GM21619 (cell line): ENCODE data around the gene CD3G.

Source experiments
- ATAC-seq: cut with Tn5 transposase; IDR thresholded peaks from one replicate; pipeline ENCODE4 v1.9.1; 2021; ENCODE audit not compliant: unreplicated experiment

CD3G gene

GRCh38 chr11:118322721-118323120, 21.4 kb upstream of the CD3G start:
- no peak for ATAC-seq

- no peak for ATAC-seq
These were observed 18.9 kb upstream of the CD3G start for GRCh38 chr11:118325283-118325682.

- no peak for ATAC-seq
These were observed 15.4 kb upstream of the CD3G start for GRCh38 chr11:118328745-118329144.

GRCh38 chr11:118334745-118335144, 9.4 kb upstream of the CD3G start:
- no peak for ATAC-seq

GRCh38 chr11:118338637-118339061, 5.5 kb upstream of the CD3G start:
- no peak for ATAC-seq

- no peak for ATAC-seq
These were observed 4.7 kb upstream of the CD3G start for GRCh38 chr11:118339281-118339961.

GRCh38 chr11:118340449-118340848, 3.7 kb upstream of the CD3G start:
- ATAC-seq = no peak

GRCh38 chr11:118341261-118341660, 2.9 kb upstream of the CD3G start:
- ATAC-seq = no peak

- ATAC-seq = no peak
These were observed 2.2 kb upstream of the CD3G start for GRCh38 chr11:118341815-118342489.

- no peak for ATAC-seq
These were observed 1.5 kb upstream of the CD3G start, which contains the start of gene CD3D for GRCh38 chr11:118342503-118343161. Gene CD3D (minus strand): TSS chr11:118342705. CDS start chr11:118342607, 98 bp downstream.

- ATAC-seq = no peak
These were observed 896 bp upstream of the CD3G start for GRCh38 chr11:118343248-118343647.

- no peak for ATAC-seq
These were observed 5.3 kb downstream of the CD3G start for GRCh38 chr11:118349475-118349874.

GRCh38 chr11:118353084-118353710, 9.1 kb downstream of the CD3G start:
- ATAC-seq = no peak

GRCh38 chr11:118358071-118358470, 13.9 kb downstream of the CD3G start:
- ATAC-seq = no peak

- ATAC-seq = peak; percentile 92
These were observed 15.3 kb downstream of the CD3G start, which contains the start of gene UBE4A for GRCh38 chr11:118359295-118359958. Gene UBE4A (plus strand): TSS chr11:118359600. CDS start chr11:118365081, 5,481 bp downstream.

- no peak for ATAC-seq
These were observed 20.9 kb downstream of the CD3G start for GRCh38 chr11:118364956-118365615.

GRCh38 chr11:118366287-118366686, 22.1 kb downstream of the CD3G start:
- ATAC-seq = no peak

- no peak for ATAC-seq
These were observed 26.6 kb downstream of the CD3G start for GRCh38 chr11:118370774-118371173.

GRCh38 chr11:118373263-118373662, 29.1 kb downstream of the CD3G start:
- ATAC-seq = no peak

- ATAC-seq = no peak
These were observed 29.7 kb downstream of the CD3G start for GRCh38 chr11:118373871-118374270.
